Astrocyte of the cerebellum (primary cell): ENCODE results near the gene HNRNPA0.
"Not testable (repeated sequence)": the region's sequence is repeated elsewhere in the genome, so short reads cannot be mapped to it uniquely, and the experiment has no call there.

Source experiments
- DNase-seq: peaks from one replicate; pipeline ENCODE4 v3.0.0-alpha.2; 2011; ENCODE audit warnings: low read depth
- H3K4me3 ChIP-seq: 2 replicates; pipeline ENCODE4 v1.5.1; 2011; ENCODE audit warnings: mild to moderate bottlenecking, low read depth, low read length, moderate library complexity
- CTCF ChIP-seq: IDR thresholded peaks from 2 replicates; pipeline ENCODE4 v1.5.1; 2012; ENCODE audit warnings: low read length, low read depth, moderate library complexity, mild to moderate bottlenecking; ENCODE audit errors: missing control alignments
- in situ Hi-C: cut with HindIII; loops from 2 replicates; pipeline ENCODE4 v1.10.0; 2017; ENCODE audit warnings: low sequenced_read_pairs

The HNRNPA0 gene

GRCh38 chr5:137791799-137792198 lies 37.6 kb upstream of the HNRNPA0 start:
- no peak for TF ChIP-seq CTCF
- no peak for DNase-seq
- H3K4me3 ChIP-seq, result no peak overlapping the region
- in situ Hi-C loops, result no loop called here

GRCh38 chr5:137791387-137791786 lies 37.2 kb upstream of the HNRNPA0 start:
- in situ Hi-C loops, result no loop called here
- DNase-seq, result no peak
- no peak for TF ChIP-seq CTCF
- no peak overlapping the region for H3K4me3 ChIP-seq

GRCh38 chr5:137788560-137788959 lies 34.4 kb upstream of the HNRNPA0 start:
- H3K4me3 ChIP-seq, in situ Hi-C loops, DNase-seq: not testable (repeated sequence)

GRCh38 chr5:137782984-137783536 lies 28.9 kb upstream of the HNRNPA0 start:
- no peak for TF ChIP-seq CTCF
- in situ Hi-C loops, result no loop called here
- DNase-seq, result no peak
- no peak overlapping the region for H3K4me3 ChIP-seq

GRCh38 chr5:137782055-137782454 lies 27.9 kb upstream of the HNRNPA0 start:
- no peak for DNase-seq
- no peak for TF ChIP-seq CTCF
- in situ Hi-C loops, result no loop called here
- H3K4me3 ChIP-seq, result no peak overlapping the region

GRCh38 chr5:137778772-137779564 lies 24.8 kb upstream of the HNRNPA0 start:
- in situ Hi-C loops, result no loop called here
- DNase-seq, result peak; percentile 32
- TF ChIP-seq CTCF, result peak; percentile 75
- H3K4me3 ChIP-seq, result no peak overlapping the region

- in situ Hi-C loops, H3K4me3 ChIP-seq, DNase-seq: not testable (repeated sequence)
Observed at GRCh38 chr5:137767937-137768336, 13.8 kb upstream of the HNRNPA0 start.
